Progenitor cell of endocrine pancreas (in vitro differentiated cells): ENCODE data around the gene MUCL1. TPM values are rescaled to one million over a fixed set of nuclear protein-coding genes. Genes with fewer than 3 reads are reported as not detected.

Experiments
- DNase-seq: peaks from one replicate; pipeline ENCODE4 v3.0.0; 2021; ENCODE audit warnings: low spot score; ENCODE audit not compliant: unreplicated experiment
- H3K27ac Mint-ChIP-seq: 2 replicates; pipeline ENCODE4 v1.8.0; 2021; ENCODE audit warnings: mild to moderate bottlenecking, moderate library complexity, mixed read lengths
- H3K27me3 Mint-ChIP-seq: 2 replicates; pipeline ENCODE4 v1.8.0; 2021; ENCODE audit warnings: mixed read lengths
- H3K36me3 Mint-ChIP-seq: 2 replicates; pipeline ENCODE4 v1.8.0; 2022; ENCODE audit warnings: mixed read lengths; ENCODE audit not compliant: insufficient read depth
- H3K4me1 Mint-ChIP-seq: 2 replicates; pipeline ENCODE4 v1.8.0; 2021; ENCODE audit warnings: low read depth, mixed read lengths
- H3K4me3 Mint-ChIP-seq: 2 replicates; pipeline ENCODE4 v1.8.0; 2021; ENCODE audit warnings: low read depth, mild to moderate bottlenecking, moderate library complexity, mixed read lengths
- H3K9me3 Mint-ChIP-seq: 2 replicates; pipeline ENCODE4 v1.8.0; 2021; ENCODE audit warnings: low read depth, mixed read lengths
- total RNA-seq: library from RNA; stranded (reverse); gene quantifications from 2 replicates; pipeline ENCODE4 v1.2.1, GENCODE V29; 2021
- TF ChIP-seq, protein P1 (sequence below): fragments of 200-600 bp; sonication (generic); IDR thresholded peaks from one replicate; pipeline ENCODE4 v1.5.0; 2021; ENCODE audit warnings: antibody characterized with exemption, mild to moderate bottlenecking; ENCODE audit not compliant: unreplicated experiment

The MUCL1 gene
- total RNA-seq, 1 donor from 2014 or later = not detected

DNA sequence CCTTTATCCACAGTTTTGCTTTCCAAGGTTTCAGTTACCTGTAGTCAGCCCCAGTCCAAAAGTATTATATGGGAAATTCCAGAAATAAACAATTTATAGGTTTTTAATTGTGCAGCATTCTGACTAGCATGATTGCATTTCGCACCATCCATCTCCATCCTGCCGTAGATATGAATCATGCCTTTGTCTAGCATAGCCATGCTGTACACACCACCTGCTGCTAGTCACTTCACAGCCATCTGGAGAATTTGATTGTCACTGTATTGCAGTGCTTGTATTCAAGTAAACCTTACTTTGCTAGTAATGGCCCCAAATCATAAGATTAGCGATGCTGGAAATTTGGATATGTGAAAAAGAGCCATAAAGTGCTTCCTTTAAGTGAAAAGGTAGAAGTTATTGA is 36.0 kb downstream of the MUCL1 start:
- Mint-ChIP-seq H3K9me3 (no peaks in the 10 kb centered on the region), H3K36me3 (no peaks in the 10 kb centered on the region), H3K4me1 (peaks cover 27% of the 10 kb centered on the region), H3K27me3 (no peaks in the 10 kb centered on the region), H3K4me3 (no peak overlapping the region), H3K27ac (no peak overlapping the region)
- TF ChIP-seq, protein P1, sequence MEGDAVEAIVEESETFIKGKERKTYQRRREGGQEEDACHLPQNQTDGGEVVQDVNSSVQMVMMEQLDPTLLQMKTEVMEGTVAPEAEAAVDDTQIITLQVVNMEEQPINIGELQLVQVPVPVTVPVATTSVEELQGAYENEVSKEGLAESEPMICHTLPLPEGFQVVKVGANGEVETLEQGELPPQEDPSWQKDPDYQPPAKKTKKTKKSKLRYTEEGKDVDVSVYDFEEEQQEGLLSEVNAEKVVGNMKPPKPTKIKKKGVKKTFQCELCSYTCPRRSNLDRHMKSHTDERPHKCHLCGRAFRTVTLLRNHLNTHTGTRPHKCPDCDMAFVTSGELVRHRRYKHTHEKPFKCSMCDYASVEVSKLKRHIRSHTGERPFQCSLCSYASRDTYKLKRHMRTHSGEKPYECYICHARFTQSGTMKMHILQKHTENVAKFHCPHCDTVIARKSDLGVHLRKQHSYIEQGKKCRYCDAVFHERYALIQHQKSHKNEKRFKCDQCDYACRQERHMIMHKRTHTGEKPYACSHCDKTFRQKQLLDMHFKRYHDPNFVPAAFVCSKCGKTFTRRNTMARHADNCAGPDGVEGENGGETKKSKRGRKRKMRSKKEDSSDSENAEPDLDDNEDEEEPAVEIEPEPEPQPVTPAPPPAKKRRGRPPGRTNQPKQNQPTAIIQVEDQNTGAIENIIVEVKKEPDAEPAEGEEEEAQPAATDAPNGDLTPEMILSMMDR = no peak
- DNase-seq = no peak

DNA sequence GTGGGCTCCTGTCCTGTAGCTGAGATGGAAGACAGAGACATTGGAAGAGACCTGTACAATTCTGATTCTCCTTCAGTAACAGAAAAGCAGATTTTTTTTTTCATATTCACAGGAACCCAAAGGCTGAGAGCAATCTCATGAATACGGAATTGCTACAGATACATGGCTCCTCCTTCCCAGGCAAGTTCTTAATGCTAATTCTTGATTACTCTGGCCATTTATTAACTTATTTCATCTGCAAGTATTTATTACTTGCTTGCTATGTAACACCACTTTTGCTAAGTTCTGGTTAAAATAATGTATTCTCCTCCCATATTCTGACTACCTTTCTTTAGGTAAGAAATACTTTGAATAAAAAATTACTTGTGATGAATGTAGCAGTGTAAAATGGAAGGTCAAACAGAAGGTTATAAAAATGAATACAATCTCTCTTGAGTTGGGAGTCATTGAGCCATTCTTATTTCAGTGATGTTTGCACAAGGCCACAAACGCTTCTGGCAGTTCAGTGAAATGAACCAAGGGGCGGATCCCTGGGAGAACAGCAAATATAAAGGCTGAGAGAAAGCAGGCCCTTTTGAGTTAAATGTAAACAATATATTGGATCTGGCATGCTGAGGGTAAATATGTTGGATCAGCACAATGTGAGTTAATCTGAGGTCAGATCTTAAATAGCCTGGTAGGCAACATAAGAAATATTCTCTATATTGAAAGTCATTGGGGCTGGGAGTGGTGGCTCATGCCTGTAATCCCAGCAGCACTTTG is 37.6 kb downstream of the MUCL1 start:
- DNase-seq = no peak
- H3K36me3 Mint-ChIP-seq = no peaks in the 10 kb centered on the region
- H3K27ac Mint-ChIP-seq = peak overlapping the region; percentile 50
- H3K4me1 Mint-ChIP-seq = peaks cover 27% of the 10 kb centered on the region
- H3K4me3 Mint-ChIP-seq = no peak overlapping the region
- TF ChIP-seq, protein P1 = no peak
- H3K27me3 Mint-ChIP-seq = no peaks in the 10 kb centered on the region
- no peaks in the 10 kb centered on the region for H3K9me3 Mint-ChIP-seq

Other genes with a start within 250 kb of the MUCL1 start
- gene LACRT, start 219.6 kb upstream of the MUCL1 start, total RNA-seq = not detected in 2 replicates
- gene DCD, start 206.2 kb upstream of the MUCL1 start, total RNA-seq = not detected in 2 replicates
- not detected in 2 replicates for gene TESPA1, start 130.2 kb downstream of the MUCL1 start, total RNA-seq
- gene NEUROD4, start 165.5 kb downstream of the MUCL1 start, total RNA-seq = not detected in 2 replicates